ENCODE measurements around the gene SNX8. TPM values are rescaled to one million over a fixed set of nuclear protein-coding genes. Genes with fewer than 3 reads are reported as not detected.

The SNX8 gene
- total and polyA plus RNA-seq, 9 of the 15 experiments (the other 6 are each of a cell fraction or from before 2014, with no cell fraction given), result 2.7 to 51.6 (median 16.9) TPM

GRCh38 chr7:2258661-2259365, 55.4 kb downstream of the SNX8 start:
- ChIA-PET POLR2A (interaction anchor here (1.8 kb wide), 1 partner anchor 10 kb away, joined by 9 read pairs; no protein-coding TSS in a partner anchor), CTCF (ENCODE audit: low intra/inter-chr PET ratio) (no interaction called here)
- no peaks in the 10 kb centered on the region for H3K79me2 ChIP-seq (ENCODE audit: control insufficient read depth, insufficient read depth, low read length)
- H3K27me3 ChIP-seq (ENCODE audit: control insufficient read depth in 2 of 2, insufficient read depth in 2 of 2, low read length in 2 of 2), result no peaks in the 10 kb centered on the region
- H3K9me3 ChIP-seq (replicated peaks; ENCODE audit: control insufficient read depth, insufficient read depth, low read depth, low read length), result no peaks in the 10 kb centered on the region
- no peaks in the 10 kb centered on the region for H4K20me1 ChIP-seq (replicated peaks; ENCODE audit: control insufficient read depth, insufficient read depth, low read length)
- no peak overlapping the region for H3K4me3 ChIP-seq
- WGBS (ENCODE audit: insufficient coverage, low coverage, missing lambda C conversion rate), result 94% methylated on average over 23 of the region's 34 CpGs
- H3K27ac ChIP-seq (ENCODE audit: extremely low read depth, low read depth, low read length), result no peak overlapping the region
- intact Hi-C loops (cut with micrococcal nuclease) (no loop called here), in situ Hi-C loops (cut with MboI) (no loop called here)
- ATAC-seq (no peak), FAIRE-seq (no peak), DNase-seq (ENCODE audit: extremely low read depth in 1 of 4, low spot score in 3 of 4) (no peak)
- H3K36me3 ChIP-seq (ENCODE audit: control insufficient read depth, insufficient read depth, low read length), result peaks cover 65% of the 10 kb centered on the region; the same call in 2 of the 3 replicates
- H3K9me1 ChIP-seq (ENCODE audit: control insufficient read depth, insufficient read depth, low read length), result peaks cover 2% of the 10 kb centered on the region
- no peak overlapping the region for H2AFZ ChIP-seq (ENCODE audit: low read depth, low read length)
- no peak overlapping the region for H3K4me2 ChIP-seq (ENCODE audit: insufficient read depth, low read length)
- peak; percentile 9 for TF ChIP-seq RBM22 (IDR thresholded peaks at IDR 0.05; ENCODE audit: low read depth, low read length, poor library complexity, severe bottlenecking)
- TF ChIP-seq, protein P1, sequence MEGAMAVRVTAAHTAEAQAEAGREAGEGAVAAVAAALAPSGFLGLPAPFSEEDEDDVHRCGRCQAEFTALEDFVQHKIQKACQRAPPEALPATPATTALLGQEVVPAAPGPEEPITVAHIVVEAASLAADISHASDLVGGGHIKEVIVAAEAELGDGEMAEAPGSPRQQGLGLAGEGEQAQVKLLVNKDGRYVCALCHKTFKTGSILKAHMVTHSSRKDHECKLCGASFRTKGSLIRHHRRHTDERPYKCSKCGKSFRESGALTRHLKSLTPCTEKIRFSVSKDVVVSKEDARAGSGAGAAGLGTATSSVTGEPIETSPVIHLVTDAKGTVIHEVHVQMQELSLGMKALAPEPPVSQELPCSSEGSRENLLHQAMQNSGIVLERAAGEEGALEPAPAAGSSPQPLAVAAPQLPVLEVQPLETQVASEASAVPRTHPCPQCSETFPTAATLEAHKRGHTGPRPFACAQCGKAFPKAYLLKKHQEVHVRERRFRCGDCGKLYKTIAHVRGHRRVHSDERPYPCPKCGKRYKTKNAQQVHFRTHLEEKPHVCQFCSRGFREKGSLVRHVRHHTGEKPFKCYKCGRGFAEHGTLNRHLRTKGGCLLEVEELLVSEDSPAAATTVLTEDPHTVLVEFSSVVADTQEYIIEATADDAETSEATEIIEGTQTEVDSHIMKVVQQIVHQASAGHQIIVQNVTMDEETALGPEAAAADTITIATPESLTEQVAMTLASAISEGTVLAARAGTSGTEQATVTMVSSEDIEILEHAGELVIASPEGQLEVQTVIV (CRISPR knock-in tag; IDR thresholded peaks at IDR 0.05; ENCODE audit: borderline replicate concordance), result no peak
- TF ChIP-seq KHSRP (IDR thresholded peaks at IDR 0.05), result no peak
- no TSS peak for BruUV-seq (replicated peaks)
- peak overlapping the region in 1 of 2 experiments; percentile 45; a peak in 1 of 4 replicates for H3K9ac ChIP-seq (ENCODE audit: insufficient read depth in 1 of 2, low read depth in 2 of 2, low read length in 2 of 2)
- peaks cover 0 to 20% of the 10 kb centered on the region in 2 experiments; a peak in 1 of 5 replicates for H3K4me1 ChIP-seq (replicated peaks in 1 of 2; ENCODE audit: control insufficient read depth in 2 of 2, insufficient read depth in 2 of 2, low read length in 2 of 2)

All from K562 (cell line).